ENCODE data around the gene CCNI2. TPM values are rescaled to one million over a fixed set of nuclear protein-coding genes. Genes with fewer than 3 reads are reported as not detected.

The CCNI2 gene
- total RNA-seq, 1 experiment from 2014 or later: not detected

- DNase-seq (ENCODE audit: extremely low read depth, low read depth): no peak
Measured at GRCh38 chr5:132764671-132765238, 17.5 kb downstream of the CCNI2 start.

GRCh38 chr5:132765311-132766019, 18.2 kb downstream of the CCNI2 start:
- DNase-seq (ENCODE audit: extremely low read depth, low read depth): no peak

- no peak for DNase-seq (ENCODE audit: extremely low read depth, low read depth)
Measured at GRCh38 chr5:132766020-132766805, 19.0 kb downstream of the CCNI2 start.

GRCh38 chr5:132766806-132767055, 19.5 kb downstream of the CCNI2 start:
- DNase-seq (ENCODE audit: extremely low read depth, low read depth): no peak

- no peak for DNase-seq (ENCODE audit: extremely low read depth, low read depth)
Measured at GRCh38 chr5:132767150-132767549, 19.9 kb downstream of the CCNI2 start.

- DNase-seq (ENCODE audit: extremely low read depth, low read depth): no peak
Measured at GRCh38 chr5:132768485-132768868, 21.3 kb downstream of the CCNI2 start.

- no peak for DNase-seq (ENCODE audit: extremely low read depth, low read depth)
Measured at GRCh38 chr5:132770476-132771159, 23.4 kb downstream of the CCNI2 start.

- no peak for DNase-seq (ENCODE audit: extremely low read depth, low read depth)
Measured at GRCh38 chr5:132771503-132771998, 24.3 kb downstream of the CCNI2 start.

- DNase-seq (ENCODE audit: extremely low read depth, low read depth): no peak
Measured at GRCh38 chr5:132772291-132773070, 25.3 kb downstream of the CCNI2 start.

- no peak for DNase-seq (ENCODE audit: extremely low read depth, low read depth)
Measured at GRCh38 chr5:132773114-132773513, 25.9 kb downstream of the CCNI2 start.

GRCh38 chr5:132773601-132774355, 26.6 kb downstream of the CCNI2 start:
- no peak for DNase-seq (ENCODE audit: extremely low read depth, low read depth)

- DNase-seq (ENCODE audit: extremely low read depth, low read depth): no peak
Measured at GRCh38 chr5:132774406-132774805, 27.2 kb downstream of the CCNI2 start.

- no peak for DNase-seq (ENCODE audit: extremely low read depth, low read depth)
Measured at GRCh38 chr5:132774896-132775295, 27.7 kb downstream of the CCNI2 start.

GRCh38 chr5:132775476-132775961, 28.3 kb downstream of the CCNI2 start:
- DNase-seq (ENCODE audit: extremely low read depth, low read depth): no peak

- DNase-seq (ENCODE audit: extremely low read depth, low read depth): no peak
Measured at GRCh38 chr5:132776131-132776937, 29.1 kb downstream of the CCNI2 start.

GRCh38 chr5:132776938-132777208, 29.6 kb downstream of the CCNI2 start:
- DNase-seq (ENCODE audit: extremely low read depth, low read depth): no peak

- no peak for DNase-seq (ENCODE audit: extremely low read depth, low read depth)
Measured at GRCh38 chr5:132777209-132778069, 30.2 kb downstream of the CCNI2 start, which contains the start of gene SEPTIN8. SEPTIN8 (minus strand) TSS chr5:132777239; CDS start chr5:132777137, 102 bp downstream.

GRCh38 chr5:132778129-132778528, 30.9 kb downstream of the CCNI2 start:
- no peak for DNase-seq (ENCODE audit: extremely low read depth, low read depth)
